Smooth muscle cell (in vitro differentiated cells): ENCODE data around the gene CALY. TPM values are rescaled to one million over a fixed set of nuclear protein-coding genes. Genes with fewer than 3 reads are reported as not detected.

Experiments
- DNase-seq: peaks from one replicate; lab custom pipeline; 2025; ENCODE audit not compliant: unreplicated experiment; lab: John Stamatoyannopoulos, UW
- H2AFZ ChIP-seq: fragments of 200-600 bp; sonication (generic); 2 replicates; pipeline ENCODE4 v1.6.0; 2016; ENCODE audit warnings: antibody characterized with exemption, low read depth, mild to moderate bottlenecking
- H3F3A ChIP-seq: fragments of 200-600 bp; sonication (generic); 2 replicates; pipeline ENCODE4 v1.6.0; 2017; ENCODE audit warnings: antibody characterized with exemption, low read depth
- H3K27ac ChIP-seq: fragments of 200-600 bp; sonication (generic); 2 replicates; pipeline ENCODE4 v1.5.1; 2016; ENCODE audit warnings: low read depth, mild to moderate bottlenecking
- H3K27me3 ChIP-seq: fragments of 200-600 bp; sonication (generic); 2 replicates; pipeline ENCODE4 v1.6.1; 2016; ENCODE audit warnings: low read depth, mild to moderate bottlenecking
- H3K36me3 ChIP-seq: fragments of 200-600 bp; sonication (generic); 2 replicates; pipeline ENCODE4 v1.5.1; 2016; ENCODE audit warnings: low read depth
- H3K4me1 ChIP-seq: fragments of 200-600 bp; sonication (generic); 2 replicates; pipeline ENCODE4 v1.5.1; 2016; ENCODE audit warnings: low read depth
- H3K4me2 ChIP-seq: fragments of 200-600 bp; sonication (generic); 2 replicates; pipeline ENCODE4 v1.6.0; 2016; ENCODE audit warnings: mild to moderate bottlenecking
- H3K4me3 ChIP-seq: fragments of 200-600 bp; sonication (generic); 2 replicates; pipeline ENCODE4 v1.5.1; 2016; ENCODE audit warnings: mild to moderate bottlenecking
- H3K79me2 ChIP-seq: fragments of 200-600 bp; sonication (generic); 2 replicates; pipeline ENCODE4 v1.6.0; 2016; ENCODE audit warnings: low read depth, mild to moderate bottlenecking
- H3K9ac ChIP-seq: fragments of 200-600 bp; sonication (generic); 2 replicates; pipeline ENCODE4 v1.6.0; 2016; ENCODE audit warnings: low read depth
- H3K9me3 ChIP-seq: fragments of 200-600 bp; sonication (generic); replicated peaks from 2 replicates; pipeline ENCODE4 v1.5.1; 2016; ENCODE audit warnings: low read depth
- H4K20me1 ChIP-seq: fragments of 200-600 bp; sonication (generic); 2 replicates; pipeline ENCODE4 v1.6.0; 2016; ENCODE audit warnings: low read depth
- CTCF ChIP-seq: fragments of 200-600 bp; sonication (generic); IDR thresholded peaks from 2 replicates; pipeline ENCODE4 v1.5.1; 2017; ENCODE audit warnings: borderline replicate concordance, mild to moderate bottlenecking, antibody characterized with exemption; ENCODE audit not compliant: insufficient read depth, poor library complexity, severe bottlenecking
- WGBS: methylation state at CpG from one replicate; pipeline ENCODE4 v1.1.7; 2016; ENCODE audit warnings: low lambda C conversion rate; 5-methylcytosine and 5-hydroxymethylcytosine counted together
- polyA plus RNA-seq: library from polyadenylated mRNA; unstranded; fragments of >200 nt; fragmentation: Nextera tagmentation; extraction: Ambion mirVana; gene quantifications from 2 replicates; pipeline ENCODE4 v1.2.1, GENCODE V29; 2016
- total RNA-seq: library from RNA; depleted of rRNA; stranded (reverse); fragments of >200 nt; gene quantifications from 2 replicates; pipeline ENCODE4 v1.2.3, GENCODE V29; 2014

The CALY gene
- total and polyA plus RNA-seq, 2 experiments from 2014 or later = 2.4 to 10.1 TPM

GRCh38 chr10:133347710-133348517 lies 11.2 kb upstream of the CALY start:
- H3K27me3 ChIP-seq = no peaks in the 10 kb centered on the region
- no peak for DNase-seq
- no peak overlapping the region for H3K9ac ChIP-seq
- no peak overlapping the region for H2AFZ ChIP-seq
- no peaks in the 10 kb centered on the region for H3K79me2 ChIP-seq
- no peaks in the 10 kb centered on the region for H3F3A ChIP-seq
- no peak for TF ChIP-seq CTCF
- H3K36me3 ChIP-seq = no peaks in the 10 kb centered on the region
- no peak overlapping the region for H3K4me2 ChIP-seq
- 86% methylated on average over 12 of the region's 16 CpGs for WGBS
- no peaks in the 10 kb centered on the region for H3K9me3 ChIP-seq
- no peak overlapping the region for H3K27ac ChIP-seq
- H4K20me1 ChIP-seq = no peaks in the 10 kb centered on the region
- H3K4me1 ChIP-seq = no peaks in the 10 kb centered on the region
- no peak overlapping the region for H3K4me3 ChIP-seq

DNA sequence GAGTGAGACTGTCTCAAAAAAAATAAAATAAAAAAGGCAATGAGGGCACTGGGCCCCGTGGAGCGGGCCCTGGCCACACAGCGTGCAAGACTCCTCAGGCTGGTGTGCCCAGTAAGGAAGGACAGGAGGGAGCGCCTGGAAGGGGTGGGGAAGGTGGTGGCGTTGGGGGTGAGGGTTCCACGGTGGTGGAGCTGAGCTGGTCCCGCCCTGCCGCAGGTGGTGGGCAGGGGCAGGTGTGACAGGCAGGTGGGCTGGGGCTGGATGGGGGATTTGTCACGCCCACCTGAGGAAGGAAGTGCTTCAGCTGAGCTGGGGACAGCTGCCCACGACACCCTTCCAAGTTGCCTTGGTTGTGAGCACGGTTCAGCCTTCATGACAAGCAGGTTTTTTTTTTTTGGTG lies 9.7 kb upstream of the CALY start:
- H3K27me3 ChIP-seq = no peaks in the 10 kb centered on the region
- WGBS = 73% methylated on average over 11 of the region's 11 CpGs
- no peak overlapping the region for H3K4me3 ChIP-seq
- no peaks in the 10 kb centered on the region for H3K9me3 ChIP-seq
- H3K79me2 ChIP-seq = no peaks in the 10 kb centered on the region
- H3K9ac ChIP-seq = no peak overlapping the region
- H2AFZ ChIP-seq = no peak overlapping the region
- H3K27ac ChIP-seq = no peak overlapping the region
- no peak for DNase-seq
- H3K4me2 ChIP-seq = no peak overlapping the region
- no peaks in the 10 kb centered on the region for H3K4me1 ChIP-seq
- no peaks in the 10 kb centered on the region for H4K20me1 ChIP-seq
- no peaks in the 10 kb centered on the region for H3K36me3 ChIP-seq
- TF ChIP-seq CTCF = no peak
- H3F3A ChIP-seq = no peaks in the 10 kb centered on the region

GRCh38 chr10:133344236-133344635 lies 7.5 kb upstream of the CALY start:
- no peak for DNase-seq
- no peaks in the 10 kb centered on the region for H3K9me3 ChIP-seq
- H3K4me1 ChIP-seq = no peaks in the 10 kb centered on the region
- no peak overlapping the region for H3K4me3 ChIP-seq
- no peak overlapping the region for H3K4me2 ChIP-seq
- TF ChIP-seq CTCF = no peak
- no peaks in the 10 kb centered on the region for H4K20me1 ChIP-seq
- no peak overlapping the region for H3K9ac ChIP-seq
- no peak overlapping the region for H3K27ac ChIP-seq
- 94% methylated on average over 5 of the region's 5 CpGs for WGBS
- H3K27me3 ChIP-seq = no peaks in the 10 kb centered on the region
- no peaks in the 10 kb centered on the region for H3K36me3 ChIP-seq
- H3K79me2 ChIP-seq = no peaks in the 10 kb centered on the region
- H2AFZ ChIP-seq = no peak overlapping the region
- no peaks in the 10 kb centered on the region for H3F3A ChIP-seq

DNA sequence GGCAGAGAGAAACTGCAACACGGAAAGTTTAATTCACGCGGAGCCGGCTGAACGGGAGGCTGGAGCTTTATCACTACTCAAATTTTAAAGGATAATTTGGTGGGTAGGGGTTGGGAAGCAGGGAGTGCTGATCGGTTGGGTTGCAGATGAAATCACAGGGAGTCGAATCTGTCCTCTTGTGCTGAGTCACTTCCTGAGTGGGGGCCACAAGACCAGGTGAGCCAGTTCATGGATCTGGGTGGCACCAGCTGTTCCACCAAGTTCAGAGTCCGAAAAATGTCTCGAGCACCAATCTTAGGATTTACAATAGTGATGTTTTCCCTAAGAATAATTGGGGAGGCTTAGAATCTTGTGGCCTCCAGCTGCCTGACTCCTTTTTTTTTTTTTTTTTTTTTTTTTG lies 6.9 kb upstream of the CALY start:
- H3K4me2 ChIP-seq = no peak overlapping the region
- WGBS = 59% methylated on average over 9 of the region's 9 CpGs
- H3K27me3 ChIP-seq = no peaks in the 10 kb centered on the region
- no peak overlapping the region for H3K9ac ChIP-seq
- H3K36me3 ChIP-seq = no peaks in the 10 kb centered on the region
- DNase-seq = no peak
- H4K20me1 ChIP-seq = no peaks in the 10 kb centered on the region
- no peaks in the 10 kb centered on the region for H3K4me1 ChIP-seq
- TF ChIP-seq CTCF = no peak
- no peaks in the 10 kb centered on the region for H3K9me3 ChIP-seq
- H3F3A ChIP-seq = no peaks in the 10 kb centered on the region
- H3K27ac ChIP-seq = no peak overlapping the region
- H2AFZ ChIP-seq = no peak overlapping the region
- no peaks in the 10 kb centered on the region for H3K79me2 ChIP-seq
- no peak overlapping the region for H3K4me3 ChIP-seq
